Stomach (tissue), 9 donors: Measurements from ENCODE around the gene OBP2A. TPM values are rescaled to one million over a fixed set of nuclear protein-coding genes. Genes with fewer than 3 reads are reported as not detected.

ENCODE experiments used
- DNase-seq, 2 donors: peaks; one replicate each; pipeline versions ENCODE4 v3.0.0 to v3.0.0-alpha.2; 2013 to 2019
- H3K27ac ChIP-seq, 5 donors: fragments of 200-600 bp in 4 of 5; sonication (generic) in 4 of 5; one replicate each; pipeline ENCODE4 v1.5.1; 2013 to 2019; ENCODE audit warnings: mild to moderate bottlenecking in 1 of 5, moderate library complexity in 1 of 5
- H3K27me3 ChIP-seq, 3 donors: fragments of 200-600 bp; sonication (generic); one replicate each; pipeline ENCODE4 v1.5.1; 2017 to 2019; ENCODE audit warnings: mixed run types in 1 of 3
- H3K36me3 ChIP-seq, 4 donors: fragments of 200-600 bp; sonication (generic); 1 replicate in 3 of 4; 2 replicates in 1 of 4; pipeline ENCODE4 v1.5.1; 2016 to 2019
- H3K4me1 ChIP-seq, 4 donors: fragments of 200-600 bp; sonication (generic); one replicate each; pipeline ENCODE4 v1.5.1; 2016 to 2019
- H3K4me3 ChIP-seq, 4 donors: fragments of 200-600 bp; sonication (generic) in 3 of 4; one replicate each; pipeline ENCODE4 v1.5.1; 2016 to 2019; ENCODE audit warnings: mild to moderate bottlenecking in 1 of 4
- H3K9me3 ChIP-seq, 4 donors: fragments of 200-600 bp; sonication (generic); one replicate each; pipeline ENCODE4 v1.5.1; 2016 to 2019
- EP300 ChIP-seq: sonication (generic); formaldehyde crosslinking; IDR thresholded peaks from one replicate; pipeline ENCODE4 v1.6.1; 2017; ENCODE audit warnings: antibody characterized with exemption
- POLR2A ChIP-seq, 4 donors: fragments of 450-650 bp; IDR thresholded peaks; one replicate each; pipeline ENCODE4 v1.6.1; 2016; ENCODE audit warnings: antibody characterized with exemption in 4 of 4, control low read depth in 2 of 4, mild to moderate bottlenecking in 1 of 4, moderate library complexity in 1 of 4
- POLR2AphosphoS5 ChIP-seq, 3 donors: sonication (generic); formaldehyde crosslinking; IDR thresholded peaks; one replicate each; pipeline ENCODE4 v1.6.1; 2016; ENCODE audit warnings: antibody characterized with exemption in 3 of 3
- WGBS, 5 donors: extraction: QIAGEN DNeasy Blood & Tissue Kit in 3 of 5; methylation state at CpG; one replicate each; pipeline versions ENCODE4 v1.1.5 to v1.1.7; 2013 to 2018; 5-methylcytosine and 5-hydroxymethylcytosine counted together
- intact Hi-C: fragments of 100-400 bp; cut with DNase I; formaldehyde crosslinking; loops from one replicate; pipeline ENCODE4 v1.15.1; 2023; ENCODE audit warnings: low total_unique reads
- polyA plus RNA-seq, 3 donors: library from polyadenylated mRNA; stranded (reverse); fragments of 200-250 nt; gene quantifications; one replicate each; pipeline ENCODE4 v1.2.3, GENCODE V29; 2013
- total RNA-seq, 5 donors: library from RNA; depleted of rRNA; stranded (reverse); fragments of >200 nt; gene quantifications; one replicate each; pipeline versions ENCODE4 v1.1.0 to v1.2.3, GENCODE V29; 2014 to 2016
- TF ChIP-seq, protein P1 (sequence below), 7 experiments: fragments of 450-650 bp in 4 of 7; fragments of 200-600 bp in 3 of 7; sonication (generic) in 3 of 7; IDR thresholded peaks; one replicate each; pipeline ENCODE4 v1.5.1; 2016 to 2019; ENCODE audit warnings: antibody characterized with exemption in 7 of 7, control low read depth in 2 of 7, mild to moderate bottlenecking in 1 of 7
- donor health status: healthy with polysubstance abuse.
- donor health status: Bipolar disorder and iron deficiency.
- donor health status: healthy.

OBP2A gene
- total and polyA plus RNA-seq, 8 donors, result not detected

DNA sequence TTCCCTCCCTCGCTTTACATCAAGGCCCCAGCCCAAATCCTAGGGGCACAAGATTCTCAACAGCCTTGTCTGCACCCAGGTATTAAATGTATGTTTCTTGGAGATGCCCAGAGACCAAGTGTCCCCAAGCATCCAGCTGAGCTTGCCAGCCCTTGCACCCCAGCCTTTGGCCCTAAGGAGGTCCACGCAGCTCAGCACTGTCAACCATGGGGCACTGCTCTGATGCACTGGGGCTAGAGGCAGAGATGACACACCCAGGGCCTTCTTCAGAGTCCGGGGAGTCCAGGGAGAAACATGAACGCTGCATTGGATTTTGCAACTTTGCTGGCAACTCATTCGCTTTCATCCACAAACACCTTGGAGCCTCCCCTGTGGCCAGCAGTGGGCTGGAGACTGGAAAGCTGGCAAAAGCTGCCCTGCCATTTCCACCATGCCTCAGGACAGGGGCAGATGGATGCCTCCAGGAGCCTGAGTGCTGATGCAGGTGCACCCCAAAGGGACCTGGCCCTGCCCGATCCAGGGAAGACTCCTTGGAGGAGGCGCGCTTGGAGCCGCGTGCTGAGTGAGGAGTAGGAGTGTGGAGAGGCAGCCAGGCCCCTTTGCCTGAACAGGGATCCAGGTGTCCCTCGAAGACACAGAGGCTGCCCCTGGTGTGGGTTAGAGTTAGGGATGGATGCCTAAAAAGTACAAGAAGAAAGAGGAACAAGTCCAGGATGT is 34.9 kb downstream of the OBP2A start:
- 85 to 88% (median 86%) methylated on average over 11 of the region's 11 CpGs for WGBS, 5 donors
- Histone ChIP-seq H3K27ac (no peak overlapping the region), H3K4me1 (no peaks in the 10 kb centered on the region), H3K4me3 (no peak overlapping the region), H3K36me3 (no peaks in the 10 kb centered on the region), H3K27me3 (peaks cover 0 to 65% (median 0%) of the 10 kb centered on the region in 3 donors), H3K9me3 (no peaks in the 10 kb centered on the region)
- intact Hi-C loops, result no loop called here
- DNase-seq, result peak in 1 of 2 donors; percentile 16
- TF ChIP-seq EP300, result no peak
- TF ChIP-seq POLR2A (IDR thresholded peaks at IDR 0.05), result no peak
- TF ChIP-seq, protein P1, sequence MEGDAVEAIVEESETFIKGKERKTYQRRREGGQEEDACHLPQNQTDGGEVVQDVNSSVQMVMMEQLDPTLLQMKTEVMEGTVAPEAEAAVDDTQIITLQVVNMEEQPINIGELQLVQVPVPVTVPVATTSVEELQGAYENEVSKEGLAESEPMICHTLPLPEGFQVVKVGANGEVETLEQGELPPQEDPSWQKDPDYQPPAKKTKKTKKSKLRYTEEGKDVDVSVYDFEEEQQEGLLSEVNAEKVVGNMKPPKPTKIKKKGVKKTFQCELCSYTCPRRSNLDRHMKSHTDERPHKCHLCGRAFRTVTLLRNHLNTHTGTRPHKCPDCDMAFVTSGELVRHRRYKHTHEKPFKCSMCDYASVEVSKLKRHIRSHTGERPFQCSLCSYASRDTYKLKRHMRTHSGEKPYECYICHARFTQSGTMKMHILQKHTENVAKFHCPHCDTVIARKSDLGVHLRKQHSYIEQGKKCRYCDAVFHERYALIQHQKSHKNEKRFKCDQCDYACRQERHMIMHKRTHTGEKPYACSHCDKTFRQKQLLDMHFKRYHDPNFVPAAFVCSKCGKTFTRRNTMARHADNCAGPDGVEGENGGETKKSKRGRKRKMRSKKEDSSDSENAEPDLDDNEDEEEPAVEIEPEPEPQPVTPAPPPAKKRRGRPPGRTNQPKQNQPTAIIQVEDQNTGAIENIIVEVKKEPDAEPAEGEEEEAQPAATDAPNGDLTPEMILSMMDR (IDR thresholded peaks at IDR 0.05), result no peak
- TF ChIP-seq POLR2AphosphoS5 (IDR thresholded peaks at IDR 0.05), result no peak

GRCh38 chr9:135581636-135582426 is 35.9 kb downstream of the OBP2A start:
- Histone ChIP-seq H3K4me1 (no peaks in the 10 kb centered on the region), H3K27ac (no peak overlapping the region), H3K36me3 (no peaks in the 10 kb centered on the region), H3K9me3 (no peaks in the 10 kb centered on the region), H3K27me3 (peaks cover 0 to 66% (median 0%) of the 10 kb centered on the region in 3 donors), H3K4me3 (no peak overlapping the region)
- intact Hi-C loops, result no loop called here
- TF ChIP-seq EP300 (no peak), POLR2AphosphoS5 (IDR thresholded peaks at IDR 0.05) (no peak), POLR2A (IDR thresholded peaks at IDR 0.05) (no peak)
- TF ChIP-seq, protein P1 (IDR thresholded peaks at IDR 0.05), result no peak
- WGBS, 5 donors, result 81 to 88% (median 87%) methylated on average over 15 to 18 of the region's 18 CpGs
- peak in 1 of 2 donors; percentile 17 for DNase-seq

DNA sequence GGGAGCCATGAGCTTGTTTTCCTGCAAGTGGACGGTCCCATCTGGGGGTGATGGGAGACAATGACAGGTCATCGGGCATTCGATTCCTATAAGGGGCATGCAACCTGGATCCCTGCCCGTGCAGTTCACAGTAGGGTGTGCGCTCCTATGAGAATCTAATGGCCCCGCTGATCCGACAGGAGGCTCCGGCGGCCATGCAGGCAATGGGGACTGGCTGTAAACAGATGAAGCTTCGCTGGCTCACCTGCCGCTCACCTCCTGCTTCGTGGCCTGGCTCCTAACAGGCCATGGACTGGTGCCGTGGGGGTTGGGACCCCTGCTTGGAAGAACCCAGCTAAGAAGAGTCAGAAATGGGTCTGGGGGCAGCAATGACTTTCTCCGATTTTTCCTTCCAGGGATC is 36.6 kb downstream of the OBP2A start:
- H3K9me3 ChIP-seq, result no peaks in the 10 kb centered on the region

More for the DNA sequence above, 36.6 kb downstream of the OBP2A start:
- H3K27me3 ChIP-seq, result peaks cover 0 to 60% (median 0%) of the 10 kb centered on the region in 3 donors
- no peak overlapping the region for H3K27ac ChIP-seq
- TF ChIP-seq, protein P1 (IDR thresholded peaks at IDR 0.05), result no peak
- no peak for TF ChIP-seq POLR2A (IDR thresholded peaks at IDR 0.05)
- no peak for TF ChIP-seq POLR2AphosphoS5 (IDR thresholded peaks at IDR 0.05)
- no peak for TF ChIP-seq EP300
- no peaks in the 10 kb centered on the region for H3K4me1 ChIP-seq
- WGBS, 5 donors, result 85 to 91% (median 89%) methylated on average over 10 to 14 of the region's 14 CpGs
- no peak overlapping the region for H3K4me3 ChIP-seq
- H3K36me3 ChIP-seq, result no peaks in the 10 kb centered on the region
- intact Hi-C loops, result no loop called here
- peak in 1 of 2 donors; percentile 20 for DNase-seq
